Progenitor cell of endocrine pancreas (in vitro differentiated cells): ENCODE data around the gene NOTCH1. TPM values are rescaled to one million over a fixed set of nuclear protein-coding genes. Genes with fewer than 3 reads are reported as not detected.
"Not testable (repeated sequence)": the region's sequence is repeated elsewhere in the genome, so short reads cannot be mapped to it uniquely, and the experiment has no call there.

Experiments
- DNase-seq: peaks from one replicate; pipeline ENCODE4 v3.0.0; 2021; ENCODE audit warnings: low spot score; ENCODE audit not compliant: unreplicated experiment
- H3K27ac Mint-ChIP-seq: 2 replicates; pipeline ENCODE4 v1.8.0; 2021; ENCODE audit warnings: mild to moderate bottlenecking, moderate library complexity, mixed read lengths
- H3K27me3 Mint-ChIP-seq: 2 replicates; pipeline ENCODE4 v1.8.0; 2021; ENCODE audit warnings: mixed read lengths
- H3K36me3 Mint-ChIP-seq: 2 replicates; pipeline ENCODE4 v1.8.0; 2022; ENCODE audit warnings: mixed read lengths; ENCODE audit not compliant: insufficient read depth
- H3K4me1 Mint-ChIP-seq: 2 replicates; pipeline ENCODE4 v1.8.0; 2021; ENCODE audit warnings: low read depth, mixed read lengths
- H3K4me3 Mint-ChIP-seq: 2 replicates; pipeline ENCODE4 v1.8.0; 2021; ENCODE audit warnings: low read depth, mild to moderate bottlenecking, moderate library complexity, mixed read lengths
- H3K9me3 Mint-ChIP-seq: 2 replicates; pipeline ENCODE4 v1.8.0; 2021; ENCODE audit warnings: low read depth, mixed read lengths
- CTCF ChIP-seq: fragments of 200-600 bp; sonication (generic); IDR thresholded peaks from one replicate; pipeline ENCODE4 v1.5.0; 2021; ENCODE audit warnings: antibody characterized with exemption, mild to moderate bottlenecking; ENCODE audit not compliant: unreplicated experiment
- total RNA-seq: library from RNA; stranded (reverse); gene quantifications from 2 replicates; pipeline ENCODE4 v1.2.1, GENCODE V29; 2021

Gene NOTCH1
- total RNA-seq, 1 donor from 2014 or later = 130 TPM

DNA sequence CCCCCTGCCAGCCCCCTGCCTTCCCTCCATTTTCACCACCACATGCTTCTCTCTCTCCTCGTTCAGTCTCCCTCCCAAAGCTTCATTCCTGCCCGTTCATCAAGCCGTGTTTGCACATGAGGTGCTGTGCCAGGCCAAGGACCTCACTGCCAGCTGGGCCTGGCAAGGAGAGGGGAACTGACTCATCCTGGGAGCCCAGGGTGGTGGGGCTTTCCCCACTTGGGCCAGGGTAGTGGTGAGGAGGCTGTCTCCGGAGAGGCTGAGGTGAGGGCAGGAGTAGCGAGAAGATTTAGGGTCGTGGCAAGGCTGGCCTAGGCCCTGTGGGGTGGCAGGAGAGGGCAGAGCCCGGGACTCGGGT, 30.4 kb upstream of the NOTCH1 start:
- Mint-ChIP-seq H3K27ac (no peak overlapping the region), H3K27me3 (peaks cover 9% of the 10 kb centered on the region), H3K9me3 (no peaks in the 10 kb centered on the region), H3K4me3 (no peak overlapping the region), H3K4me1 (peaks cover 16% of the 10 kb centered on the region), H3K36me3 (no peaks in the 10 kb centered on the region)
- TF ChIP-seq CTCF = no peak
- no peak for DNase-seq

- Mint-ChIP-seq H3K36me3 (no peaks in the 10 kb centered on the region), H3K4me3 (no peak overlapping the region), H3K27me3 (peaks cover 11% of the 10 kb centered on the region), H3K4me1 (peaks cover 19% of the 10 kb centered on the region), H3K9me3 (no peaks in the 10 kb centered on the region), H3K27ac (no peak overlapping the region)
- DNase-seq = no peak
- TF ChIP-seq CTCF = no peak
Measured at GRCh38 chr9:136575626-136576268, 29.9 kb upstream of the NOTCH1 start.

DNA sequence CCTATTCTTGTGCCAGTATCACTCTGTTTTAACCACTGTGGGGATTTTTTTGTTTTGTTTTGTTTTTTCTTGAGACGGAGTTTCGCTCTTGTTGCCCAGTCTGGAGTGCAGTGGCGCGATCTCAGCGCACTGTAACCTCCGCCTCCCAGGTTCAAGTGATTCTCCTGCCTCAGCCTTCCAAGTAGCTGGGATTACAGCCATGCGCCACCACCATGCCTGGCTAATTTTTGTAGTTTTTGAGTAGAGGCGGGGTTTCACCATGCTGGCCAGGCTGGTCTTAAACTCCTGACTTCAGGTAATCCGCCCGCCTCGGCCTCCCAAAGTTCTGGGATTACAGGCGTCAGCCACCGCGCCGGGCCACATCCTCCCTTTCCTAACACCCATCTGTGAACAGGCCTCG, 28.8 kb upstream of the NOTCH1 start:
- Mint-ChIP-seq H3K4me1 (peaks cover 22% of the 10 kb centered on the region), H3K27ac (peak overlapping the region; percentile 8), H3K27me3 (peaks cover 11% of the 10 kb centered on the region)
- DNase-seq, H3K4me3 Mint-ChIP-seq, H3K36me3 Mint-ChIP-seq, H3K9me3 Mint-ChIP-seq: not testable (repeated sequence)

DNA sequence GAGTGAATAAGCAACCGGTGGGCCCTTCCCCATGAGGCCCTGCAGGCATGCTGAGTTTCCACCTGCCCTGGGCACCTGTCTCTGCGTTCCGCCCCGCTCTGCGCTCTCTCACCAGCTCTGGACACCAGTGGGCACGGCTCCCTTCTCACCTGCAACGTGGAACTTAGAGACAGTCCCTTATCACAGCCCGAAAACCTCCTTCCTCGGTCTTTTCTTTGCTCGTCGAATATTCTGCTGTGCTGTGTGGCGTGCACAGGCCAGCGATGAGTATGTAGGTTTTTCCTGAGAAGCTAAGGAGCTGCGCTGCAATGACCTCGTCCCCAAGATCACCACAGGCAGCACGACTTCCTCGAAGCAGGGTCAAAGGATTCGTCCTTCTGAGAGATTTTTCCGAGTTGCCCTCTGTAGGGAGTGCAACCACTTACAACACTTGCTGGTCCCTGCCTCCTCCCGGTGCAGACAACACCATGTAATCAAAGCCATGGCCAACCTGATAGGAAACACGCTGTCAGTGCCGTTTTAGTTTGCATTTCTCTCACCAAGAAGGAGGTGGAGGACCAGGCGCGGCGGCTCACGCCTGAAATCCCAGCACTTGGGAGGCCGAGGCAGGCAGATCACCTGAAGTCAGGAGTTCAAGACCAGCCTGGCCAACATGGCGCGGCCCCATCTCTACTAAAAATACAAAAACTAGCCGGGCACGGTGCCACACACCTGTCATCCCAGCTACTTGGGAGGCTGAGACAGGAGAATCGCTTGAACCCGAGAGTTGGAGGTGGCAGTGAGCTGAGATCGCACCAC, 27.2 kb upstream of the NOTCH1 start:
- H3K27ac Mint-ChIP-seq = peak overlapping the region; percentile 43
- no peak for TF ChIP-seq CTCF
- no peaks in the 10 kb centered on the region for H3K9me3 Mint-ChIP-seq
- no peak for DNase-seq
- no peak overlapping the region for H3K4me3 Mint-ChIP-seq
- peaks cover 24% of the 10 kb centered on the region for H3K4me1 Mint-ChIP-seq
- H3K27me3 Mint-ChIP-seq = peaks cover 13% of the 10 kb centered on the region
- no peaks in the 10 kb centered on the region for H3K36me3 Mint-ChIP-seq

GRCh38 chr9:136572003-136572827, 26.4 kb upstream of the NOTCH1 start:
- Mint-ChIP-seq H3K36me3 (no peaks in the 10 kb centered on the region), H3K4me3 (no peak overlapping the region), H3K27ac (peak overlapping the region; percentile 88)

More at GRCh38 chr9:136572003-136572827, 26.4 kb upstream of the NOTCH1 start:
- Mint-ChIP-seq H3K9me3 (no peaks in the 10 kb centered on the region), H3K27me3 (peaks cover 13% of the 10 kb centered on the region), H3K4me1 (peaks cover 25% of the 10 kb centered on the region)
- DNase-seq = no peak
- TF ChIP-seq CTCF = no peak
